ENCODE results near the gene RNF44. TPM values are rescaled to one million over a fixed set of nuclear protein-coding genes. Genes with fewer than 3 reads are reported as not detected.

RNF44 gene
- total RNA-seq = 100 to 1,000 TPM; 297 to 394 (median 359) TPM
- total RNA-seq (2013) = 51.0 TPM

DNA sequence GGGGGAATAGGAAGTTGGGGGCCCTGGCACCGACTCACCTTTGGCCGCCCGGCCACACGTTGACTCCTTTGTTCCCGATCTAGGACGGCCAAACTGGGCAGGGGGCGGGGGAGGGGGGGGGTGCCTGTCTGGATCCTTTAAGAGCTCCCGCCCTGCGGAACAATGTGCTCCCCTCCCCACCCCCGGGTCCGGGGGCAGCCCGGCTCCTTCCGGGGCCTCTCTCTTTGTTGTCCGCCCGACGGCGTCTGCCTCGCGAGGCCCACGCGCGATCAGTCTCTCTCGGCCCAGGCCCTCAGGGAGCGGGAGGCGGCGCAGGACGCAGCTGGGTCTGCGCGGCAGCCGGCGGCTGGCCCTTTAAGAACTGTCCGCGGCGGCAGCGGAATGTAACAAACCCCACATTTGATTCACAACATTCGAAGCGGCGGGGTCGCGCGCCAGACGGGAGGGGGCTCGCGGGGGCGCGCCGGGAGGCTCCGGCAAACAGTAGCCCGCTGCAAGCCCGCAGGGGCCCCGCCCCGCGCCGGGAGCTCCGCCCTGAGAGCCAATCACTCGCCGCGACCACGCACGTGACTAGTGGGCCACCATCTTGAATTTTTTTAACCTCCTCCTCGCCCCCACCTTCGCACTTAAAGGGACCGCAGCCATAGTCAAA is at the start of gene RNF44:
TSS of gene RNF44 (minus strand) at position 501 of the 652 bp plus-strand sequence. CDS start 4,930 bp downstream, outside the sequence.
- Histone ChIP-seq H3K4me1 (ENCODE audit: control insufficient read depth, insufficient read depth, low read length) (peaks cover 74% of the 10 kb centered on the region), H3K36me3 (ENCODE audit: control insufficient read depth, insufficient read depth, low read length) (peaks cover 7% of the 10 kb centered on the region), H3K27ac (ENCODE audit: low read length) (peak within 1 kb of the TSS; percentile 100), H3K4me3 (ENCODE audit: low read length) (peak within 1 kb of the TSS; percentile 98), H3K9me3 (ENCODE audit: control insufficient read depth, insufficient read depth, low read length) (no peaks in the 10 kb centered on the region), H3K27me3 (ENCODE audit: control insufficient read depth, insufficient read depth, low read length) (no peaks in the 10 kb centered on the region)
- H3K27me3 Mint-ChIP-seq (ENCODE audit: low read depth in 2 of 2) = no peaks in the 10 kb centered on the region
- intact Hi-C loops (cut with micrococcal nuclease) = loop anchor here (1.0 to 2.0 kb wide), 3 partner anchors 89 to 148 kb away; partner anchors contain the start of genes CLTB, FAF2, HIGD2A and NOP16
- H3K4me1 Mint-ChIP-seq = peaks cover 78 to 79% of the 10 kb centered on the region in 2 donors
- DNase-seq (peak; percentile 98 to 99), ATAC-seq (peak; percentile 59 to 84 (median 71))
- H3K27ac Mint-ChIP-seq = peak within 1 kb of the TSS; percentile 99 to 100
- under 1% methylated on average over 63 of the region's 63 CpGs for WGBS (ENCODE audit: insufficient coverage)
- no peaks in the 10 kb centered on the region for H3K36me3 Mint-ChIP-seq
- TF ChIP-seq, protein P1, sequence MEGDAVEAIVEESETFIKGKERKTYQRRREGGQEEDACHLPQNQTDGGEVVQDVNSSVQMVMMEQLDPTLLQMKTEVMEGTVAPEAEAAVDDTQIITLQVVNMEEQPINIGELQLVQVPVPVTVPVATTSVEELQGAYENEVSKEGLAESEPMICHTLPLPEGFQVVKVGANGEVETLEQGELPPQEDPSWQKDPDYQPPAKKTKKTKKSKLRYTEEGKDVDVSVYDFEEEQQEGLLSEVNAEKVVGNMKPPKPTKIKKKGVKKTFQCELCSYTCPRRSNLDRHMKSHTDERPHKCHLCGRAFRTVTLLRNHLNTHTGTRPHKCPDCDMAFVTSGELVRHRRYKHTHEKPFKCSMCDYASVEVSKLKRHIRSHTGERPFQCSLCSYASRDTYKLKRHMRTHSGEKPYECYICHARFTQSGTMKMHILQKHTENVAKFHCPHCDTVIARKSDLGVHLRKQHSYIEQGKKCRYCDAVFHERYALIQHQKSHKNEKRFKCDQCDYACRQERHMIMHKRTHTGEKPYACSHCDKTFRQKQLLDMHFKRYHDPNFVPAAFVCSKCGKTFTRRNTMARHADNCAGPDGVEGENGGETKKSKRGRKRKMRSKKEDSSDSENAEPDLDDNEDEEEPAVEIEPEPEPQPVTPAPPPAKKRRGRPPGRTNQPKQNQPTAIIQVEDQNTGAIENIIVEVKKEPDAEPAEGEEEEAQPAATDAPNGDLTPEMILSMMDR (IDR thresholded peaks at IDR 0.05) = no peak
- no peaks in the 10 kb centered on the region for H3K9me3 Mint-ChIP-seq
- H3K4me3 Mint-ChIP-seq = peak within 1 kb of the TSS; percentile 98

DNA sequence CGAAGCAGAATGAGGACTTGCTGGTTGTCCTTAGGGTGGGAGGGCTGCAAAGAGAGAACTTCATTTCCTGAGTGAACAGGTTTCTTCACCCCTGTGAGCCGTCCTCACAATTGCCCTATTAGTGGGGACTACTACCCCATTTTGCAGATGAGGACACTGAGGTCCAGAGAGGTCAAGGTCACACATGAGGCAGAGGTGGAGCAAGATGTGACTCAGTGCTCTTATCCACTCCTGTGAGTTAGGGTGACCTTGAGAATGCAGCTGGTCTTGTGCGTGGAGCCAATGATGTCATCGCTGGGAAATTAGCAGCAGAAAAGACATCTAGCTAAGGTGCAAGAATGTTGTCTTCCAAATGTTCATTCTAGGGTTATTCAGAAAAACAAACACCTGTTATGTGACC is 45.9 kb upstream of the RNF44 start:
- H3K27ac ChIP-seq (ENCODE audit: low read length) = no peak overlapping the region
- TF ChIP-seq, protein P1 (IDR thresholded peaks at IDR 0.05) = no peak
- H3K4me3 ChIP-seq (ENCODE audit: low read length) = no peak overlapping the region
- DNase-seq (no peak), ATAC-seq (no peak)
- Mint-ChIP-seq H3K27me3 (ENCODE audit: low read depth in 2 of 2) (no peaks in the 10 kb centered on the region), H3K4me1 (no peaks in the 10 kb centered on the region), H3K36me3 (no peaks in the 10 kb centered on the region), H3K27ac (no peak overlapping the region), H3K4me3 (no peak overlapping the region), H3K9me3 (no peaks in the 10 kb centered on the region)
- intact Hi-C loops (cut with micrococcal nuclease) = no loop called here
- peaks cover 16% of the 10 kb centered on the region for H3K9me3 ChIP-seq (ENCODE audit: control insufficient read depth, insufficient read depth, low read length)
- H3K36me3 ChIP-seq (ENCODE audit: control insufficient read depth, insufficient read depth, low read length) = no peaks in the 10 kb centered on the region
- H3K27me3 ChIP-seq (ENCODE audit: control insufficient read depth, insufficient read depth, low read length) = no peaks in the 10 kb centered on the region
- WGBS (ENCODE audit: insufficient coverage) = 73% methylated on average over 4 of the region's 4 CpGs
- H3K4me1 ChIP-seq (ENCODE audit: control insufficient read depth, insufficient read depth, low read length) = no peaks in the 10 kb centered on the region

DNA sequence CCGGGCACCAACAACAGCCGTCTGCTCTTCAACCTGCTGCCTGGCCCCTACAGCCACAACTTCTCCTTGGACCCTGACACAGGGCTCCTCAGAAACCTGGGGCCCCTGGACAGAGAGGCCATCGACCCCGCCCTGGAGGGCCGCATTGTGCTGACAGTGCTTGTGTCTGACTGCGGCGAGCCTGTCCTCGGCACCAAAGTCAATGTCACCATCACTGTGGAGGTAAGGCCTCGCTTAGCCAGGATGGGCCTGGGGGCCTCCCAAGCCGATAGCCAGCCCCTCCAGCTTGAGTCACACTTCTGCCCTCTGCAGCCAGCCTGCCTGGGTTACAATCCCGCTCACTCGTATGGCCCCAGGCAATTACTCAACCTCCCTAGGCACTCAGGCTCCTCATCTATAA is 44.2 kb upstream of the RNF44 start:
- ATAC-seq (no peak), DNase-seq (no peak)
- TF ChIP-seq, protein P1 (IDR thresholded peaks at IDR 0.05) = no peak
- H3K4me3 Mint-ChIP-seq = no peak overlapping the region
- Histone ChIP-seq H3K4me1 (ENCODE audit: control insufficient read depth, insufficient read depth, low read length) (no peaks in the 10 kb centered on the region), H3K27ac (ENCODE audit: low read length) (no peak overlapping the region), H3K36me3 (ENCODE audit: control insufficient read depth, insufficient read depth, low read length) (no peaks in the 10 kb centered on the region), H3K27me3 (ENCODE audit: control insufficient read depth, insufficient read depth, low read length) (no peaks in the 10 kb centered on the region), H3K4me3 (ENCODE audit: low read length) (no peak overlapping the region), H3K9me3 (ENCODE audit: control insufficient read depth, insufficient read depth, low read length) (peaks cover 16% of the 10 kb centered on the region)
- no peaks in the 10 kb centered on the region for H3K36me3 Mint-ChIP-seq
- H3K9me3 Mint-ChIP-seq = no peaks in the 10 kb centered on the region
- H3K4me1 Mint-ChIP-seq = no peaks in the 10 kb centered on the region
- intact Hi-C loops (cut with micrococcal nuclease) = no loop called here
- 93% methylated on average over 10 of the region's 12 CpGs for WGBS (ENCODE audit: insufficient coverage)
- H3K27ac Mint-ChIP-seq = no peak overlapping the region
- H3K27me3 Mint-ChIP-seq (ENCODE audit: low read depth in 2 of 2) = no peaks in the 10 kb centered on the region

All from natural killer cell (primary cell).